Central memory CD8-positive, alpha-beta T cell (primary cell): ENCODE measurements around the gene FNIP2.
A peak's percentile ranks its signal among the peaks of the same experiment; 100 is the strongest.
"Not testable (repeated sequence)": the region's sequence is repeated elsewhere in the genome, so short reads cannot be mapped to it uniquely, and the experiment has no call there.

Experiments used
- ATAC-seq: fragments of 150-1000 bp; cut with Tn5 transposase; replicated peaks from 2 replicates; pipeline ENCODE4 v1.10.0; 2022; ENCODE audit warnings: mild to moderate bottlenecking, moderate FRiP score, moderate number of reproducible peaks; ENCODE audit not compliant: poor library complexity, severe bottlenecking; ENCODE audit errors: extremely low read depth
- DNase-seq, 2 donors: peaks; one replicate each; pipeline ENCODE4 v3.0.0; 2021; ENCODE audit warnings: low spot score in 2 of 2
- H3K27ac Mint-ChIP-seq: one replicate; pipeline ENCODE4 v1.8.0; 2022; ENCODE audit warnings: low read depth, mild to moderate bottlenecking, moderate library complexity, mixed read lengths
- H3K27me3 Mint-ChIP-seq: one replicate; pipeline ENCODE4 v1.8.0; 2022; ENCODE audit warnings: mixed read lengths
- H3K36me3 Mint-ChIP-seq: one replicate; pipeline ENCODE4 v1.8.0; 2022; ENCODE audit warnings: mild to moderate bottlenecking, moderate library complexity, mixed read lengths; ENCODE audit not compliant: insufficient read depth
- H3K4me1 Mint-ChIP-seq: one replicate; pipeline ENCODE4 v1.8.0; 2022; ENCODE audit warnings: mixed read lengths
- H3K4me3 Mint-ChIP-seq: one replicate; pipeline ENCODE4 v1.8.0; 2022; ENCODE audit warnings: mild to moderate bottlenecking, moderate library complexity, mixed read lengths
- H3K9me3 Mint-ChIP-seq: one replicate; pipeline ENCODE4 v1.8.0; 2022; ENCODE audit warnings: mixed read lengths

Gene FNIP2

DNA sequence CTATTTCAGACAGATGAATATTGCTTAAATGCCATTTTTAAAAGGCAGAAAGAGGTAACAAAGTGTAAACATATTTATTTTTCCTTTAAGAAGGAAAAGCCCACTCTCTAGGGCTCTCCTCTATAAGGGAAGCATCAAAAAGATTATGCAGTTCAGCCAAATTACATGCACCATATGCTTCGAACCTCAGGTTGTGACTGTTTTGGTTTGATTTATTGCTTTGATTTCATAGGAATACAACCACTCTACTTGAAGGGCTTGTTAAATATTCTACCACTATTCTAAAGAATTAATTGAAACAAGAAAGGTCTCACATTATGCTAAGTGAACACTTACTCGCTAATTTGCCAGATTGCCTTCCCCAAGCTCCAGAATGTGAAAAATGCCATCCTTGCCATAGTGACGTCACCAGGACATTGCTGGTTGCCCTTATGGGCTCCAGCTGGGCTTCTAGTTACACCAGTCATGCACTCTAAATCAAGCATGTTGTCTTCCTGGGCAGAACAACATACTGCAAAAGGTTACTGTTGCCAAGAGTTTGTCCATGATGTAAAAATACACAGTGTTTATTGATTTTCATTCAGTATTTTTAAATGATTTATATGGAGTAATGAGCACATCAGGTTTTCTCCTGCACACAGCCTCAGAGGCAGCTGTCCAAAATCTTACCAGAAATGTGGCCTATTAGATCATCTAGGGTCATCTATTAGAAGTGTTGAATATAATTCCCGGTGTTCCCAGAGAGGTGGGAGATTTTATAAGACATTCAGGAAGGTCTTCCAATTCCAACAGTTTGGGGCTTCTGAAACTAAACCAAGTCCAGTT, 169.6 kb downstream of the FNIP2 start:
- no peak for DNase-seq
- Mint-ChIP-seq H3K27me3 (no peaks in the 10 kb centered on the region), H3K4me3 (no peak overlapping the region), H3K9me3 (no peaks in the 10 kb centered on the region), H3K36me3 (no peaks in the 10 kb centered on the region), H3K4me1 (no peaks in the 10 kb centered on the region), H3K27ac (no peak overlapping the region)
- no peak for ATAC-seq

DNA sequence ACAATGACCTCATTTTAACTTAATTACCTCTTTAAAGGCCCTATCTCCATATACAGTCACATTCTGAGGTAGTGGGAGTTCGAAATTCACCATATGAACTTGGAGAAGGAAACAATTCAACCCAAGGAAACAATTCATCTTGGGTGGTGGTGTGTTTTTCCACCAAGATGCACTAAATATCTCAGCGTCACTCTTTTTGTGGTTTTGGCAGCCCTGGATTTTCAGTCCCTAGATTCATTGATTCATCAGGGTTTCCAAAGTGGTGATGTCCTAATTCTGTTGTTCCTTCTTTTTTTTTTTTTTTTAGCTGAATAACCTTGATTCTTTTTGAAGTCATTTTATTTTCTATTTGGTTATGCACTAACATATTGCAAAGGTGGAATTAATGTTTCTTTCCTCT, 171.4 kb downstream of the FNIP2 start:
- H3K4me3 Mint-ChIP-seq = no peak overlapping the region
- H3K36me3 Mint-ChIP-seq = no peaks in the 10 kb centered on the region
- ATAC-seq = no peak
- H3K27me3 Mint-ChIP-seq = peaks cover 14% of the 10 kb centered on the region
- H3K27ac Mint-ChIP-seq = no peak overlapping the region
- H3K4me1 Mint-ChIP-seq = no peaks in the 10 kb centered on the region
- DNase-seq = no peak
- H3K9me3 Mint-ChIP-seq = no peaks in the 10 kb centered on the region

DNA sequence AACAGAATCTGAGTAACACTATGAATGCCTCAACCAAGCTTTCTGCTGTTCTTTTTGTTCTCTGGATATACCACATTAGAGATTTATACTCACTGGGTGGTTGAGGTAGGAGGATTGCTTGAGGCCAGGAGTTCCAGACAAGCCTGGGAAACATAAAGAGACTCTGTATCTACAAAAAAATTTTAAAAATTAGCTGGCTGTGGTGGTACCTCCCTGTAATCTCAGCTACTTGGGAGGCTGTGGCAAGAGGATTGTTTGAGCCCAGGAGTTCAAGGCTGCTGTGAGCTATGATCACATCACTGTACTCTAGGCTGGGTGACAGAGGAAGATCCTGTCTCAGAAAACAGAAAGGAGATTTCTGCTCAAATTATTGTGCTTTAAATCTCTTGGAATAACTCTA, 172.5 kb downstream of the FNIP2 start:
- H3K36me3 Mint-ChIP-seq = no peaks in the 10 kb centered on the region
- H3K4me1 Mint-ChIP-seq = no peaks in the 10 kb centered on the region
- DNase-seq (no peak), ATAC-seq (no peak)
- no peak overlapping the region for H3K27ac Mint-ChIP-seq
- peaks cover 25% of the 10 kb centered on the region for H3K27me3 Mint-ChIP-seq
- no peak overlapping the region for H3K4me3 Mint-ChIP-seq
- no peaks in the 10 kb centered on the region for H3K9me3 Mint-ChIP-seq

DNA sequence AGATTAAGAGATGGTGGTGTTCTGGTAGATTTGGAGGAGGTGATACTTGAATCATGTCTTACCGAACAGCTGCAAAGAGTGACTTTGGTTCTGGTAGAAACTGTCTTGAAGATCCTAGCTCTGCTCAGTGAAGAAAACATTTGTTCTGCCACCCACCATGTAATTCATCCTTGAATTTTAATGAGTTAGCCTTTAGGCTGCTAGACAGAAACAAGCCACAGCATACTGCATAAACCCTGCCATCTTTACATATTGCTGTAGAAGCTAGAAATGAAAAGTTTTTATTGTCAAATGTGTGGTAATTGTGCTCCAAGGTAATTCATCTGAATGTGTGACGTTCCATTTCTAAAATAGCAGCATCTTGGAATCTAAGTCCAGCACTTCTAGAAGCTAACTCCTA, 173.1 kb downstream of the FNIP2 start:
- Mint-ChIP-seq H3K36me3 (no peaks in the 10 kb centered on the region), H3K9me3 (no peaks in the 10 kb centered on the region), H3K4me1 (no peaks in the 10 kb centered on the region), H3K27me3 (peaks cover 31% of the 10 kb centered on the region), H3K4me3 (no peak overlapping the region), H3K27ac (no peak overlapping the region)
- no peak for DNase-seq
- ATAC-seq = no peak

DNA sequence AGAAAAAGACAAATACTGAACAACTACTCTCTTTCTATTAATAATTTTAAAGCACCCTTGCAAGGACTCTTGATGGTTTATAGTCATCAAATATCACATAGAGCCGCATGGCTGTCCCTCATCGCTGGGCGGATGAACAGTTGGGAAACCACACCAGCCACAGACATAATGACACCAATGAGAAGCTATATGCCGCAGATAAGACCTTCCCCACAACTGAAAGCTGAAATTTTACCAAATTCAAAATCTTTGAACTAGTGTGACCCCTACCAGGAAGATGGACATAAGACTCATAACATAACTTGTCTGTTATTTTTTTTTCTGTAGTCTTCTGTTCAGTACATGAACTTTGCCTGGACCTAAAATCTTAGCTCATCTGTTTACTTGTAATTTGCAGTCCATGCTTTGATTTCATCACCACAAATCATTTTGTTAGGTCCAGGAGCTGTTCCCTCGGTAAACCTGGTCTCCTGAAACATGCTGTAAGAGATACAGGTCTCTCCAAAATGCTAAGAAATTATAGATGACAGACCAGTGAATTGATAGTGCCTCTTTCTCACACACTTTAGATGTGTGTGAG, 176.8 kb downstream of the FNIP2 start:
- peaks cover 31% of the 10 kb centered on the region for H3K27me3 Mint-ChIP-seq
- no peaks in the 10 kb centered on the region for H3K9me3 Mint-ChIP-seq
- H3K4me3 Mint-ChIP-seq = no peak overlapping the region
- DNase-seq = no peak
- peaks cover 10% of the 10 kb centered on the region for H3K4me1 Mint-ChIP-seq
- H3K27ac Mint-ChIP-seq = no peak overlapping the region
- no peak for ATAC-seq
- no peaks in the 10 kb centered on the region for H3K36me3 Mint-ChIP-seq

DNA sequence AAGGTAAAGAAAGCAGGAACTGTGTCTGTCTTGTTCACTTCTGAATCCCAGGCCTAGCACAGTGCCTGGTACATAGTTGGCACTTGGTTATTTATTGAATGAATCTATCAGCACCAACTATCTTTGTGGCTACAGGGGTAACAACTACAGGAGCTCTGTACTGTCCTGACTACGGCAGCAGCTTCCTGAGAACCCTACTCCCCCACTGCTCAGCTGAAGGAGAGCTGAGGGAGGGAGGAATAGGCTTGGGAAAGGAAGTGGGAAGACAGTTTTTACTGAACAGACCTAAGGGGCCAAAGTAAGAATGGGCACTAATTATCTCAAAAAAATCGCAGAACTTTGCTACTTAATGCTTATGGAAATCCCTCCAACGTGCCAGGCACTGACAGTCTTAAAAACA, 178.0 kb downstream of the FNIP2 start:
- H3K9me3 Mint-ChIP-seq = peaks cover 5% of the 10 kb centered on the region
- no peak for DNase-seq
- peaks cover 10% of the 10 kb centered on the region for H3K4me1 Mint-ChIP-seq
- no peaks in the 10 kb centered on the region for H3K36me3 Mint-ChIP-seq
- peaks cover 31% of the 10 kb centered on the region for H3K27me3 Mint-ChIP-seq
- no peak for ATAC-seq
- H3K4me3 Mint-ChIP-seq = no peak overlapping the region
- H3K27ac Mint-ChIP-seq = no peak overlapping the region

DNA sequence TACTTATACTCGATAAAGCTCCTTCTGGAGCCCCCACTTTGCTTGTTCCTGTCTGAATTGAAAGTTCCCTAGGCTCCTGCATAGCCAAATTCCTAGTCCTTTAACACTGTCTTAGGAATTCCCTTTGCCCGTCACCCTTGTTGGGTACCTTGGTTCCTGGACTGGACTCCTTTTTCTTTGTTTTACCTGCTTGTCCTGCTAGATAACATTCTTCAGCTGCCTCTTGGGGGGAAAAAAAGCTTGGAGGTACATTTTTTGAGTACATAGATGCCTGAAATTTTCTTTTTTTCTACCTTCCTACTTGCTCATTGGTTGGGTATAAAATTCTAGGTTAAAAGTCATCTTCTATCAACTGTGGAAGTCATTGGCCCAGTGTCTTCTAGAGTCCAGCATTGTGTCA, 179.2 kb downstream of the FNIP2 start:
- ATAC-seq (no peak), DNase-seq (no peak)
- H3K27ac Mint-ChIP-seq = no peak overlapping the region
- no peaks in the 10 kb centered on the region for H3K36me3 Mint-ChIP-seq
- peaks cover 11% of the 10 kb centered on the region for H3K9me3 Mint-ChIP-seq
- H3K4me1 Mint-ChIP-seq = peaks cover 10% of the 10 kb centered on the region
- H3K27me3 Mint-ChIP-seq = peaks cover 31% of the 10 kb centered on the region
- H3K4me3 Mint-ChIP-seq = no peak overlapping the region

DNA sequence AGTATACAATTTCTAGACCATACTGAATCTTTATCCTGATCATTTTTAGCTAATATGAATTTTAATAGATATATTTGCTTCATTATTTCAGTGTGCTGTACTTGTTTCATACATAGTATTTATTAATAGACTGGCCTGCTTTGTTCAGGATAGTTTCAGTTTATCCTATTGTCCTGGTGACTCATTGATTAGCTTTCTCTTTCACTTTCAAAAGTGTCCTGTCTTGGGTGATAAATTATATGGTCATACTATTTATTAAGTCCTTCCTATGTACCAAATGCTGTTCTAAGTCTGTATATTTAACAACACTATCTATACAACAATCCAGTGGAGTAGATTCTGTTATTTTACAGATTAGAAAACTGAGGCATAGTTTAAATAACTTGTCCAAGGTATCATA, 180.3 kb downstream of the FNIP2 start:
- Mint-ChIP-seq H3K27me3 (peaks cover 28% of the 10 kb centered on the region), H3K27ac (peak overlapping the region; percentile 54)
- peak; percentile 28 for ATAC-seq

DNA sequence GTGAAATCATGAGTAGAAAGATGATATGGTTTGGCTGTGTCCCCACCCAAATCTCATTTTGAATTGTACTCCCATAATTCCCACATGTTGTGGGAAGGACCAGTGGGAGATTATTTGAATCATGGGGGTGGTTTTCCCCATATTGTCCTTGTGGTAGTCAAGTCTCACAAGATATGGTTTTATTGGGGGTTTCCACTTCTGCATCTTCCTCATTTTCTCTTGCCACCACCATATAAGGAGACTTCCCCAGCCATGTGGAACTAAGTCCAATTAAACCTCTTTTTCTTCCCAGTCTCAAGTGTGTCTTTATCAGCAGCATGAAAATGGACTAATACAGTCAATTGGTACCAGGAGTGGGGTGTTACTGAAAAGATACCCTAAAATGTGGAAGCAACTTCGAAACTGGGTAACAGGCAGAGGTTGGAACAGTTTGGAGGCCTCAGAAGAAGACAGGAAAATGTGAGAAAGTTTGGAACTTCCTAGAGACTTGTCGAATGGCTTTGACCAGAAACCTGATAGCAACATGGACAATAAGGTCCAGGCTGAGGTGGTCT, 183.5 kb downstream of the FNIP2 start:
- ATAC-seq, H3K4me3 Mint-ChIP-seq, DNase-seq, H3K27ac Mint-ChIP-seq, H3K27me3 Mint-ChIP-seq, H3K36me3 Mint-ChIP-seq: not testable (repeated sequence)
- Mint-ChIP-seq H3K4me1 (peaks cover 10% of the 10 kb centered on the region), H3K9me3 (peaks cover 11% of the 10 kb centered on the region)

More for the DNA sequence above, 180.3 kb downstream of the FNIP2 start:
- H3K4me3 Mint-ChIP-seq = no peak overlapping the region
- H3K36me3 Mint-ChIP-seq = no peaks in the 10 kb centered on the region
- H3K4me1 Mint-ChIP-seq = peaks cover 10% of the 10 kb centered on the region
- no peak for DNase-seq
- peaks cover 11% of the 10 kb centered on the region for H3K9me3 Mint-ChIP-seq

DNA sequence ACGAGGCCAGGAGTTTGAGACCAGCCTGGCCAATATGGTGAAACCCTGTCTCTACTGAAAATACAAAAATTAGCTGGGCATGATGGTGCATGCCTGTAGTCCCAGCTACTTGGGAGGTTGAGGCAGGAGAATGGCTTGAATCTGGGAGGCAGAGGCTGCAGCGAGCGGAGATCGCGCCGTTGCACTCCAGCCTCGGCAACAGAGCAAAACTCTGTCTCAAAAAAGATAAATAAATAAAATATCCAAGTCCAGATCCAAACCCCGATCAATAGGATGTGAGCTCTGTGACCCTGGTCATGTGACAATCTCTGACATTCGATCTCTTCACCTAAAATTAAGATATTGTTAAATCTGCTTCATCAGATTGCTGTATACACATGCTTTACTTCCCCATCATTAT, 187.5 kb downstream of the FNIP2 start:
- H3K4me1 Mint-ChIP-seq, ATAC-seq, H3K9me3 Mint-ChIP-seq, DNase-seq, H3K27ac Mint-ChIP-seq, H3K4me3 Mint-ChIP-seq, H3K36me3 Mint-ChIP-seq: not testable (repeated sequence)
- peaks cover 12% of the 10 kb centered on the region for H3K27me3 Mint-ChIP-seq

DNA sequence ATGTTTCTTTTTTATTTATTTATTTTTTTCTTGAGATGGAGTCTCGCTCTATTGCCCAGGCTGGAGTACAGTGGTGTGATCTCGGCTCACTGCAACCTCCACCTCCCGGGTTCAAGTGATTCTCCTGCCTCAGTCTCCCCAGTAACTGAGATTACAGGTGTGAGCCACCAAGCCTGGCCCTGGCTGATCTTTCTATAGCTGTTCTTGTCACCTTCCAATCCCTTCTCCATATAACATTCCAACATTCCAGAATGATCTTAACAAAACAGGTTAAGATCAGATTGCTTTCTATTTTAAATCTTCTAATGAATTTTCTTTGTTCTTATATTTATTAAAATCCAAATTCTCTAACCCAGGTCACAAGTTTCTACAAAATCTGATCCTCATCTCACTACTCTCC, 188.1 kb downstream of the FNIP2 start:
- not testable (repeated sequence) for H3K4me3 Mint-ChIP-seq, ATAC-seq, DNase-seq, H3K9me3 Mint-ChIP-seq, H3K4me1 Mint-ChIP-seq, H3K36me3 Mint-ChIP-seq, H3K27ac Mint-ChIP-seq
- H3K27me3 Mint-ChIP-seq = peaks cover 12% of the 10 kb centered on the region
